Adipocyte (in vitro differentiated cells): ENCODE data around the gene TBC1D26.
"Not testable (repeated sequence)": the region's sequence is repeated elsewhere in the genome, so short reads cannot be mapped to it uniquely, and the experiment has no call there.

ENCODE experiments used
- DNase-seq: peaks from one replicate; pipeline ENCODE4 v3.0.0-alpha.2; 2015; ENCODE audit warnings: low read depth
- H3K27me3 ChIP-seq: replicated peaks from 2 replicates; pipeline ENCODE4 v1.7.0; 2013; ENCODE audit warnings: mild to moderate bottlenecking, low read length, moderate library complexity; ENCODE audit not compliant: control insufficient read depth, insufficient read depth
- H3K36me3 ChIP-seq: 2 replicates; pipeline ENCODE4 v1.7.0; 2013; ENCODE audit warnings: low read length, mild to moderate bottlenecking, moderate library complexity; ENCODE audit not compliant: control insufficient read depth, insufficient read depth, severe bottlenecking
- H3K4me1 ChIP-seq: 2 replicates; pipeline ENCODE4 v1.7.0; 2013; ENCODE audit warnings: mild to moderate bottlenecking, low read length, moderate library complexity; ENCODE audit not compliant: control insufficient read depth, insufficient read depth
- H3K4me3 ChIP-seq: 2 replicates; pipeline ENCODE4 v1.7.0; 2013; ENCODE audit warnings: mild to moderate bottlenecking, low read length, moderate library complexity
- H3K9ac ChIP-seq: 2 replicates; pipeline ENCODE4 v1.7.0; 2013; ENCODE audit warnings: mild to moderate bottlenecking, low read length, moderate library complexity
- H3K9me3 ChIP-seq: 2 replicates; pipeline ENCODE4 v1.7.0; 2013; ENCODE audit warnings: mild to moderate bottlenecking, low read length, moderate library complexity; ENCODE audit not compliant: control insufficient read depth

TBC1D26 gene

GRCh38 chr17:15787363-15788075, 55.4 kb downstream of the TBC1D26 start:
- not testable (repeated sequence) for H3K4me3 ChIP-seq, H3K27me3 ChIP-seq, H3K36me3 ChIP-seq, H3K9me3 ChIP-seq, H3K9ac ChIP-seq, DNase-seq
- H3K4me1 ChIP-seq: peaks cover 12% of the 10 kb centered on the region

- H3K9ac ChIP-seq, H3K9me3 ChIP-seq, H3K4me3 ChIP-seq, H3K36me3 ChIP-seq, H3K27me3 ChIP-seq, DNase-seq: not testable (repeated sequence)
- peaks cover 12% of the 10 kb centered on the region for H3K4me1 ChIP-seq
Measured at GRCh38 chr17:15788365-15788764, 56.3 kb downstream of the TBC1D26 start.
